ENCODE measurements around the gene RAI14.

Gene RAI14

DNA sequence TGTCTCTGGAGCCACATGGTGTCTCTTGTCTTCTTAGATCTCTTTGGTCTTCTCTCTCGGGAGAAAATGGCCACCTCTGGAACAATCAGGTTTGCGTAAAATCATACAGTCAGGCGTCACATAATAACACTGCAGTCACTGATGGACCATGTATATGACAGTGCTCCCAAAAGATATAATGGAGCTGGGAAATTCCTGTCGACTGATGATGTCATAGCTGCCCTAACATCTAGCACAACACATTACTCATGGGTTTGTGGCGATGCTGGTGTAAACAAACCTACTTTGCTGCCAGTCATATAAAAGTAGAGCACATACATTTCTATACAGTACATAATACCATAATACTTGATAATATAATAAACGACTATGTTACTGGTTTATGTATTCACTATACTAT, 30.1 kb upstream of the RAI14 start:
- Mint-ChIP-seq H3K4me3 (no peak overlapping the region), H3K4me1 (peaks cover 0 to 2% of the 10 kb centered on the region in 2 donors), H3K36me3 (no peaks in the 10 kb centered on the region), H3K9me3 (peaks cover 4 to 10% of the 10 kb centered on the region in 2 donors), H3K27ac (no peak overlapping the region), H3K27me3 (peaks cover 0 to 9% of the 10 kb centered on the region in 2 donors)
- no peak for ATAC-seq (replicated peaks)
- DNase-seq, result no peak

DNA sequence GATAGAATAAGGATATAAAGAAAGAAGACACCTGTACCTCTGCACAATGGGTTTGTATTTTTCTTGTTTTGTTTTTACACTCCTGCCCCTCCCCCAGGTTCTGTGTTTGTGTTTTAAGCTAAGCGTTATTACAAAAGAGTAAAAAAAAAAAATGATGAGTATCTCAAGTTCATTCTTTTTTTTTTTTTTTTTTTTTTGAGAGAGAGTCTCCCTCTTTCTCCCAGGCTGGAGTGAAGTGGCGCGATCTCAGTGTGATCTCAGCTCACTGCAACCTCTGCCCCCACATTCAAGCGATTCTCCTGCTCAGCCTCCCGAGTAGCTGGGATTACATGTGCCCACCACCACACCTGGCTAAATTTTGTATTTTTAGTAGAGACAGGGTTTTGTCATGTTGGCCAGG, 29.4 kb upstream of the RAI14 start:
- no peak overlapping the region for H3K4me3 Mint-ChIP-seq
- DNase-seq, result no peak
- ATAC-seq (replicated peaks), result no peak
- peaks cover 0 to 9% of the 10 kb centered on the region in 2 donors for H3K27me3 Mint-ChIP-seq
- H3K36me3 Mint-ChIP-seq, result no peaks in the 10 kb centered on the region
- H3K4me1 Mint-ChIP-seq, result peaks cover 0 to under 1% of the 10 kb centered on the region in 2 donors
- peaks cover 5 to 11% of the 10 kb centered on the region in 2 donors for H3K9me3 Mint-ChIP-seq
- H3K27ac Mint-ChIP-seq, result no peak overlapping the region

DNA sequence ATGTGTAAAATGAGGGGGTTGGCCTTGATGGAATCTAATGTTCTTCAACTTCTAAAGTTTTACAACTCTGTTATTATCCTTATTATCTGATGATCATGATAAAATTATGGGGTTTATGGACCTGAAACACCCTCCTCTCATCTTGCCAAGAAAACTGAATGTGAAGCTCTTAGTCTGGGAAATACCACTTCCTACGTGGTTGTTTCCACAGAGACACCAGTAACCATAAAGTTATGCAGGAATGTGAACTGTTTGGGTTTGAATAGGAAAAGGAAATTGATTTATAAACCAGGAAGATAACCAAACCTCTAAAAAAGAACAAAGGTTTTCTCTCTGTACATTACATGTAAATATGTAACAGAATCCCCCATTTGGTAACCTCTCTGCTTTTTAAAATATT, 28.3 kb upstream of the RAI14 start:
- no peak for DNase-seq
- peaks cover 5 to 11% of the 10 kb centered on the region in 2 donors for H3K9me3 Mint-ChIP-seq
- ATAC-seq (replicated peaks), result no peak

DNA sequence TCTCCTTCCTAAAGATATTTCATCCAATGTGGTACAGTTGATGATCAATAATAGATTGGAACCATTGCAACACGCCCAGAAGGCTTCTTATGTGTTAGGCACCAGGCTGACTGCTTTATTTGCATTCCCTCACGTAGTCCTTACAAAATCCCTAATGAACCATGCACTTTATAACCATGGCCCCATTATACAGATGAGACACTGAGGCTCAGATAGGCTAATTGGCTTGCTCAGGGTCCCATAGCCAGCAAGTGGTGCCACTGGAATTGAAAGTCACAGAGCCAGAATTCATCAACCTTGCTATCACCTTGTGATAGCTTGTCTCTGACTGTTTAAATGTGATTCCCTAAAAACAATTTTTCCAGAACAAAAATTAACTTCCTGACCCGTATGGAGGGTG, 27.8 kb upstream of the RAI14 start:
- no peak overlapping the region for H3K27ac Mint-ChIP-seq
- H3K4me3 Mint-ChIP-seq, result no peak overlapping the region
- peaks cover 0 to 9% of the 10 kb centered on the region in 2 donors for H3K27me3 Mint-ChIP-seq
- H3K4me1 Mint-ChIP-seq, result no peaks in the 10 kb centered on the region
- peaks cover 5 to 11% of the 10 kb centered on the region in 2 donors for H3K9me3 Mint-ChIP-seq
- H3K36me3 Mint-ChIP-seq, result no peaks in the 10 kb centered on the region
- no peak for ATAC-seq (replicated peaks)
- no peak for DNase-seq

More for the DNA sequence above, 28.3 kb upstream of the RAI14 start:
- H3K4me1 Mint-ChIP-seq, result no peaks in the 10 kb centered on the region
- H3K36me3 Mint-ChIP-seq, result no peaks in the 10 kb centered on the region
- H3K27me3 Mint-ChIP-seq, result peaks cover 0 to 9% of the 10 kb centered on the region in 2 donors
- no peak overlapping the region for H3K4me3 Mint-ChIP-seq
- no peak overlapping the region for H3K27ac Mint-ChIP-seq

DNA sequence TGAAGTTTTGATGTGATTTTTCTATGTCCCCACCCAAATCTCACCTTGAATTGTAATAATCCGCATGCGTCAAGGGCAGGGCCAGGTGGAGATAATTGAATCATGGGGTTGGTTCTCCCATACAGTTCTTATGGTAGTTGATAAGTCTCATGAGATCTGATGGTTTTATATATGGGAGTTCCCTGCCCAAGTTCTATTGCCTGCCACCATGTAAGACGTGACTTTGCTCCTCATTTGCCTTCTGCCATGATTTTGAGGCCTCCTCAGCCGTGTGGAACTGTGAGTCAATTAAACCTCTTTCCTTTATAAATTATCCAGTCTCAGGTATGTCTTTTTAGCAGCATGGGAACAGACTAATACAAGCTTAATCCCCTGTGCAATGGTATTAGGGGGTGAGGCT, 25.5 kb upstream of the RAI14 start:
- Mint-ChIP-seq H3K27me3 (peaks cover 0 to 9% of the 10 kb centered on the region in 2 donors), H3K36me3 (no peaks in the 10 kb centered on the region), H3K4me3 (no peak overlapping the region), H3K4me1 (no peaks in the 10 kb centered on the region), H3K9me3 (peaks cover 5 to 11% of the 10 kb centered on the region in 2 donors), H3K27ac (no peak overlapping the region)
- no peak for DNase-seq
- no peak for ATAC-seq (replicated peaks)

DNA sequence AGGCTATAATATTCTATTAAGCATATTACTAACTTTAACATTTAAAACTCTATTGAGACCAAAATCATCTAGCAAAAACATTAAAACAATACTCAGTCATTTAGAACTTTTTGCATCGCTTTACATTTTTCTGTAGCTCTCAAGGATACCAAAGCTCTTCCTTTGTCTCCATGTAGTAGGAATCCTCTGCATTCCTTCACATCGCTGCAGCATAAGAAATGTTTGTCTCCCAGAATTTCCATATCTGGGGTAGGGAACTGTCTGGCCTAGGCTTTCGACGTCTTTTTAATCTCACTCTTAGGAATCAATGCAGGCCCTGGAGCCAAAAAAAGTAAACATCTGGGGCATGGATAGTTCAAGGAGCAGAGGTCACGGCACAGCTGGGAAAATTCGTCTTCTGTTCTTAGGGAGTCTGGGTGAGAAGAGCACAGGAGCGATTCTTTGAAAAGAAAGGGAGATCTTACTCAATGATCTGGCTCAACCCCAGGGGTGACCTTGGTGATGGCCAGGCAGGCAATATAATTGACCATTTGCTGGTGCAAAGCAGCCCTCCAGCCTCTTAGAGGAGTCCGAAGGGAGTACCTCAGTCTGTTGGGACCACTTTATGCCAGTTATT, 23.2 kb upstream of the RAI14 start:
- Mint-ChIP-seq H3K4me3 (no peak overlapping the region), H3K9me3 (peaks cover 9 to 19% of the 10 kb centered on the region in 2 donors), H3K36me3 (peaks cover 0 to 4% of the 10 kb centered on the region in 2 donors), H3K4me1 (no peaks in the 10 kb centered on the region), H3K27me3 (peaks cover 0 to 9% of the 10 kb centered on the region in 2 donors), H3K27ac (no peak overlapping the region)
- ATAC-seq (replicated peaks), result no peak
- DNase-seq, result no peak

DNA sequence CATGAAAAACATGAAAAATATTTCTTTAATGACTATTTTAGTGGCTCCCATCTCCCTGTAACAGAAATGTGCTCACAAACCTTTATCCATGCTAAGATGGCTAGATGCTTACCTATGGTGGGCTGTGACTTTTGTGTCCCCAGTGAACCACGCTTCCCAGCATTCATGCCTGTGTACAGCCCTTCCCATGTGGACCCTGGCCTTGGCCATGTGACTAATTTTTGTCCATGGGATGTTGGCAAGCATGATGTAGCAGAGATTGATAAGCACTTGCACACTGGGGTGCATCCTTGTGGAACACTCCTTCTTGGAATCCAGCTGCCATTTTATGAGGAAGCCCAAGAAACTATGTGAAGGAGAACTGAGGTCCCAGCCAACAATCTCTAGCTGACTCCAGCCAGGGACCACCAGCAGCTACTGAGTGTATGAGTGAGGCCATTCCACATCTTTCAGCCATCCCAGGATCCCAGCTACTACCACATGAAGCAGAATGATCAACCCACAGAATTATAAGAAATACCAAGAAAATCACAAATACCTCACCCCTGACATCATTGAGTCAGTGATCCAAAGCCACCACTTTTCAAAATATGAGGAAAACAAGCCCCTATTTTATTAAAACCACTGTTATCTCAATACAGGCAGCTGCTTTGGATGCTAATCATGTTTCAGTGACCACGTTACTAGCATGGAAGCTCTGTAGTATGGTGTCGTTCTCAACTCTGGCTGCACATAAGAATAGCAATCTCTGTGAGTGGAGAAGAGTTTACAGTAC, 16.1 kb upstream of the RAI14 start:
- Mint-ChIP-seq H3K4me3 (no peak overlapping the region), H3K27me3 (peaks cover 4 to 24% of the 10 kb centered on the region in 2 donors), H3K4me1 (peaks cover 0 to 8% of the 10 kb centered on the region in 2 donors), H3K36me3 (peaks cover 0 to 4% of the 10 kb centered on the region in 2 donors), H3K9me3 (peaks cover 6 to 8% of the 10 kb centered on the region in 2 donors), H3K27ac (no peak overlapping the region)
- ATAC-seq (replicated peaks), result no peak
- DNase-seq, result no peak

DNA sequence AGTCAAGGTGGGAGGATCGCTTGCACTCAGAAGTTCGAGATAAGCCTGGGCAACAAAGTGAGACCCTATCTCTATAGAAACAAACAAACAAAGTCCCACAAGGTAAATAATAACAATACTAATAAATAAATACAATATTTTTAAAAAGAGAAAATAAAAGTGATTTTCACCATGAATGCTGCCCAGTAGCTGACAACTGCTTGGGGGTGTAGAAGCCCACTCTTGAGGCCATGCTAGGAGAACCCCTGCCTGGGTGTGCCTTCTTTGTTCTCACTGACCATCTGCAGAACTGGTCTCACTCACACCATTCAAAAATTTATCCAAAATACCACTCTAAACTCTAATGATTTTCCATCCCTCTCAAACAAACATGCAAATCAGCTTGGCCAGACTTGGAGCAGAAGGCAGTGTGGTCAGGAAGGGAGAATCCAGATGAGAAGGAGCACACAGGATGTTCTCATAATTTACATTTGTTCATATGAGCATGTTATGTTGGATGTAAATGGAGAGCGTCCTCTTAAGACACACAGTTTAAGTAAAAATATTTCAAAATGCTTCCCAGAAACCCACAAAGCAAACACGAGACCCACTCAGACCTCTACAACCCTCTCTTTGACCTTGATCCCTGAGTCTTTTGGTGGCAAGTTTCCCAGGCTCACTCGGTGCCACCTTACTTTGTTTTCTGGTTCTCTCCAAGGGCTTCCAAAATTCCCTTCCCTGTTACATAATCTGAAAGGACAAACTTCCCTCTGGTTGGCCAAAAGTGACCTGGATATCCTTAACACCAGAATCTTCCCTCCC, 7.9 kb upstream of the RAI14 start:
- DNase-seq, result no peak
- H3K27ac Mint-ChIP-seq, result no peak overlapping the region
- no peak overlapping the region for H3K4me3 Mint-ChIP-seq
- ATAC-seq (replicated peaks), result no peak
- peaks cover 30 to 48% of the 10 kb centered on the region in 2 donors for H3K27me3 Mint-ChIP-seq
- H3K4me1 Mint-ChIP-seq, result no peaks in the 10 kb centered on the region
- H3K9me3 Mint-ChIP-seq, result no peaks in the 10 kb centered on the region
- H3K36me3 Mint-ChIP-seq, result no peaks in the 10 kb centered on the region

DNA sequence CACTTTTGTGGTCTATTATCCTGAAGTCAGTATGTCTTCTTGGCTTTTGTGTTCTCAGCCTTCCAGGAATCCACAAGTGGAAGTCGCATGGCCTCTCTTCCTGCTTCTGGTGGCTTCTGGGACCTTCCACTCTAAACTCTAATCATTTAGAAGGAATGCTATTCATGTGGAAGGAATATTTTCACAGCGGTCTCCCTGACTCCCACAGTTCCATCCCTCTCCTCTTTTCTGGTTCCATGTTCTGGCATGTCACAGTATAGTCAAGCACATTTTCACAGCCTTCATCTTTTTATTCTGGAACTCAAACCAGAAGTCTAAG, 7.3 kb upstream of the RAI14 start:
- Mint-ChIP-seq H3K27ac (no peak overlapping the region), H3K4me3 (no peak overlapping the region), H3K36me3 (no peaks in the 10 kb centered on the region), H3K4me1 (no peaks in the 10 kb centered on the region), H3K9me3 (no peaks in the 10 kb centered on the region), H3K27me3 (peaks cover 30 to 43% of the 10 kb centered on the region in 2 donors)
- ATAC-seq (replicated peaks) (no peak), DNase-seq (no peak)

DNA sequence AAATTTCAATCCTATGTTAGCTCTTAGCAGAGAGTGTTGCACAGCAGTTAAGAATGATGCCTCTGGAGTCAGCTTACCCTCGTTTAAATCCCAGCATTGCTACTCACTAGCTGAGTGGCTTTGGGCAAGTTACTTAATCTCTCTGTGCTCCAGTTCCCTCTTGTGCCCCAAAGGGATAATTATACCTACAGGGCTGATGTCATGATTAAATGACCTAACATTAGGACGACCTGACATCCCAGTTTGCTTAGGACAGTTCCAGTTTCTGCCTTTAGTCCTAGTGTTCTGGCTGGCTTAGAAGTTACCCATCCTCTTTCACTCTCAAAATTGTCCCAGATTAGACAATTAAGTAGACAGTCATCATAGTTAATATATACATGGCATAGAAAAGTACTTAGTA, 4.3 kb upstream of the RAI14 start:
- H3K4me1 Mint-ChIP-seq, result peaks cover 9% of the 10 kb centered on the region in 2 donors
- no peaks in the 10 kb centered on the region for H3K36me3 Mint-ChIP-seq
- DNase-seq (no peak), ATAC-seq (replicated peaks) (no peak)
- H3K27me3 Mint-ChIP-seq, result peaks cover 31 to 35% of the 10 kb centered on the region in 2 donors
- H3K4me3 Mint-ChIP-seq, result no peak overlapping the region
- no peaks in the 10 kb centered on the region for H3K9me3 Mint-ChIP-seq
- H3K27ac Mint-ChIP-seq, result no peak overlapping the region

DNA sequence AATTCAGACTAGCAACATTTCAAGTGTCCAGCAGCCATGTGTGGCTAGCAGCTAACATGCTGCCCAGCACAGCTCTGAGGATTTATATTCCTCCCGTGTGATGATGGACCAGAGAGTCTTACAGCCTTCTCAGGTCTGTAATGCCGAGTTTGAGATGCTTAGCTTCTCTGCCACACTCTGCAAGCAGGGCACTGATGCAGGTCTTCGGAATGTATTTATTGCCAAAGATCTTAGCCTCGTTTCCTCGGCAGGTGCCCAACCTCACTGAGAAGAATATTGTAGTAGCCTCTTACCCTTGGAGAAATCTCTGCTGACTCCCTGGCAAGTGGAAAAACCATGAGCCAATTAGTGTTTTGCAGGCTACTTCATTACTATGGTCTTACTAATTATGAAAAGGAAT, 3.7 kb upstream of the RAI14 start:
- ATAC-seq (replicated peaks) (no peak), DNase-seq (no peak)
- Mint-ChIP-seq H3K27me3 (peaks cover 29 to 40% of the 10 kb centered on the region in 2 donors), H3K27ac (no peak overlapping the region), H3K36me3 (no peaks in the 10 kb centered on the region), H3K9me3 (no peaks in the 10 kb centered on the region), H3K4me1 (peaks cover 12 to 15% of the 10 kb centered on the region in 2 donors), H3K4me3 (no peak overlapping the region)

DNA sequence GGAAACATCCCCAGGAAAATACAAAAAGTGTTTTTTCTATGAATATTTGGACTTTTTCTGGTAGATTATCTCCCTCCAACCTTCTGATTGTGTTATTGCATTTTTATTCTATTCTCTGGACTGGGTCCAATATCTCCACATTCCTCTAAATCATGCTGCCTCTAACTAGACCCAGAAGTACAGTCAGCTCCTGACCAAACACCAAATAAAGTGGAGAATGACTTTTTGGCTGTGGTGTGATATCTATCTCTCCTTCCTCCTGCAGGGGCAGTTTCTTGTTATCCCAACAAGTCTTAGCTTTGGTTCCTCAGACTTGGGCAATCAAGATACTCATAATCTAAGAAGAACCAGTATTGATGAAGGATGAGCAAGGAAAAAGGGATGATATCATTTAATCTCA, 3.2 kb upstream of the RAI14 start:
- Mint-ChIP-seq H3K4me3 (no peak overlapping the region), H3K27me3 (peaks cover 33 to 45% of the 10 kb centered on the region in 2 donors), H3K36me3 (no peaks in the 10 kb centered on the region), H3K27ac (no peak overlapping the region), H3K4me1 (peaks cover 16 to 20% of the 10 kb centered on the region in 2 donors), H3K9me3 (no peaks in the 10 kb centered on the region)
- DNase-seq (no peak), ATAC-seq (replicated peaks) (no peak)

DNA sequence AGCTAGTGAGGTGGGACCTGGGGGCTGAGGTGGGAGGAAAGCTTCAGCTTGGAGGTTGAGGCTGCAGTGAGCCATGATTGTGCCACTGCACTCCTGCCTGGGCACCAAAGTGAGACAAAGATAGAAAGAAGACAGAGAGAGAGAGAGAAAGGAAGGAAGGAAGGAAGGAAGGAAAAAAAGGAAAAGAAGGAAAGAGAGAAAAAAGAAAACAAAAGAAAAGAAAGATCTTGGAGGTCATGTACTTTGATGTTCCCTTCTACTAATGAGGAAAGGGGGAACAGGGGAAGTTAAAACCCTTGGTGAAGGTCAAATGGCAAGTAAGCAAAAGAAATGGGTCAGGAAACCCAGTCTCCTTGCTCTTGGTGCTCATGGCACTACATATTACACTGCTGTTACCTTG, 2.4 kb upstream of the RAI14 start:
- Mint-ChIP-seq H3K4me1 (peaks cover 18 to 22% of the 10 kb centered on the region in 2 donors), H3K9me3 (no peaks in the 10 kb centered on the region), H3K36me3 (no peaks in the 10 kb centered on the region), H3K27ac (no peak overlapping the region), H3K27me3 (peaks cover 28 to 41% of the 10 kb centered on the region in 2 donors), H3K4me3 (no peak overlapping the region)
- ATAC-seq (replicated peaks) (no peak), DNase-seq (no peak)

DNA sequence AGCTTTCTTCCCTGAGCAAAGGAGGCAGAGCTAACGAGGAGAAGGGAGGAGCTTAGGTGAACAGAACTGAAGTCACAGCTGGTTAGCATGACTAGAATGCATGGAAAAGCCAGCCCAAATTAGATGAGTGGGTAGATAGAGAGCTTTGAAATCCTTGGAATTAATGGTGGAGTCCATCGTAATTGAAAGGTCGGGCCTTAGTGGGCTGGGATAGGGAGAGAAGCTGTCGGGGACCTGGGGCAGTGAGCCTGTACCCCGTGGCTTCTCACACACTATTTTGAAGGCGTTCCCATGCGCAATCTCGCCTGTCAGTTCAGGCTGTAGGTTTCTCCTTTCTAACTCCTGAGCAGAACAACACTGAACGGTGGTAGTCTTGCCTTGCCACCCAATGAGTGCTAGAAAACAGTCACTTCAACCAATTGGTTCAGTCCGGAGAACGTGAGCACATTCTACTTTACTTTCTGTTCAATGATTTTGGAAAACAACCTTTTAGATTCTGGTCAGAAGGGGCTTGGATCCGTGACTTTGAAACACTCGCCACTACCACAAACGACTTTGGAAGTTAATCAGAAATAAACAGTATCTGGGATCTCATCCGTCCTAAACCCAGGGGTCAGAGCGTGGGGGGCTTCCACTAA, 655 bp upstream of the RAI14 start:
- no peak for DNase-seq
- Mint-ChIP-seq H3K4me1 (peaks cover 18 to 22% of the 10 kb centered on the region in 2 donors), H3K36me3 (no peaks in the 10 kb centered on the region), H3K27ac (peak overlapping the region; percentile 91), H3K27me3 (peaks cover 32 to 43% of the 10 kb centered on the region in 2 donors), H3K4me3 (peak overlapping the region; percentile 88), H3K9me3 (no peaks in the 10 kb centered on the region)
- ATAC-seq (replicated peaks), result peak; percentile 71 to 76
